HG03045 (cell line): ENCODE measurements around the gene IGSF21.

Experiments
- ATAC-seq: cut with Tn5 transposase; IDR thresholded peaks from one replicate; pipeline ENCODE4 v1.9.1; 2021; ENCODE audit warnings: mild to moderate bottlenecking, moderate library complexity; ENCODE audit not compliant: unreplicated experiment

IGSF21 gene

GRCh38 chr1:18292531-18292930 lies 184.9 kb downstream of the IGSF21 start:
- ATAC-seq, result no peak

DNA sequence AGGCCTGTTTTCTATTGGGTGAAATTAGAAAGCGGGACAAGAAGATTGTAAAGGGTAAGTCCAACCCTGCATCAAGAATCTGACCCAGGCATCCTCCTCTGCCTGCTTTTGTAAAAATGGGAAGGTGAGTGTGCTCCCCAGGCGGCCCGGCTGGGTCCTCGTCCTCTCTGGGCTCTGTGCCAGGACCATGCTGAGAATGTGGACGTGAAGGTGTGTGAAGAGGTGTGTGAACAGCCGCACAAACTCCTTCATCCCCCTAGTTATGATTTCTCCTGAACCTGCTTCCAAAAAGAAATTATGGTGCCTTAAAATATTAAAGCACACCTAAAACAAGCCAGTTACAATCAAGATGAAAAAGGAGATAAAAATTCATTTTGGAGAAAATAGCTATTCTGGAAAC lies 185.7 kb downstream of the IGSF21 start:
- ATAC-seq, result no peak

- no peak for ATAC-seq
These were observed 187.0 kb downstream of the IGSF21 start for GRCh38 chr1:18294437-18295176.

GRCh38 chr1:18297896-18298648 lies 190.5 kb downstream of the IGSF21 start:
- ATAC-seq, result no peak

- ATAC-seq, result no peak
These were observed 192.1 kb downstream of the IGSF21 start for GRCh38 chr1:18299441-18300338.

DNA sequence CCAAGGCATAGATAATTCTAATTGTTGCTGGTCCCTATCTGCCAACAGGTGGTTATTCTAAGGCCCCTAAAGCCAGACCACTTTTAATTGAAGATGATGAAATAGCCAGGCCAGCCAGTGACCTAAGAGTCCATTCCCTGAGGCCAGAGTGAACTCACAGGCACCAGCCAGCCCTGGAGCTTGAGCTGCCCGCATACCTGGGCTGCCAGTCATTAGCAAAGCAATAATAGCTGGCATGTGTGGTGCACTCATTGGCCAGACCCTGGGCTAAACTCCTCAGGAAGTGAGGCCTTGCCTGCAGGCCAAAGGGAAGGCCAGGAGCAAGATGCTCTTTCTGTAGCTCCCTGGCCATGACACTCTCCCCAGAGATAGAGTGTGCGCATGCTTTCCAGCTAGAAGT lies 192.8 kb downstream of the IGSF21 start:
- ATAC-seq, result no peak

DNA sequence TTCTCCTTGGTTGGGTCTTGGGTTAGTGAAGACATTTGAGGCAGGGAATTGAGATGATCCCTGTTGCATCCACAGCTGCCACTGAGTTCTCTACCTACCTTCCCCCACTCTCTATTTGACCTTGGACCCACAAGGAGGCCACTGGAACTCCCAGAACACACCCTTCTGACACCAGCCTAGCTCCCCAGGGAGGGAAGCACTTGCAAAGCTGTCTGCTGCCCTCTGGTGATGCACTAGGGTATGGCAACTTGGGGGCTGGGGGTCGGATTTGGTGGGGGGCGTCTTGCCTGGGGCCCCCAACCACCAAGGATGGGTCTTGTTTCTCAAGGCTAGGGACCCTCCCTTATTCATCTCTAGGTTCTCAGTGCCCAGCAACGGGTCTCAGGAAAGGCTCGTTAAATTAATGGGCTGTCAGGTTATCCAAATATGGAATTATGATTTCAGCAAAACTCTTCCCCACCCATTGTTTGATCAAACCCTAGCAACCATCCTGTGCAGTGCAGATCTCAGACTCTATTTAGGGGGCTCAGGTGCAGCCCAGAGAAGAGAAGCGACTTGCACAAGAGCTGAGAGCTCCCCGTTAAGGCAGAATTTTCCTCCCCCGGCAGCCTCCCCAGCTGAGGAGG lies 195.3 kb downstream of the IGSF21 start:
- no peak for ATAC-seq

- no peak for ATAC-seq
These were observed 196.7 kb downstream of the IGSF21 start for GRCh38 chr1:18304151-18304869.

- ATAC-seq, result no peak
These were observed 197.7 kb downstream of the IGSF21 start for GRCh38 chr1:18305182-18305795.

DNA sequence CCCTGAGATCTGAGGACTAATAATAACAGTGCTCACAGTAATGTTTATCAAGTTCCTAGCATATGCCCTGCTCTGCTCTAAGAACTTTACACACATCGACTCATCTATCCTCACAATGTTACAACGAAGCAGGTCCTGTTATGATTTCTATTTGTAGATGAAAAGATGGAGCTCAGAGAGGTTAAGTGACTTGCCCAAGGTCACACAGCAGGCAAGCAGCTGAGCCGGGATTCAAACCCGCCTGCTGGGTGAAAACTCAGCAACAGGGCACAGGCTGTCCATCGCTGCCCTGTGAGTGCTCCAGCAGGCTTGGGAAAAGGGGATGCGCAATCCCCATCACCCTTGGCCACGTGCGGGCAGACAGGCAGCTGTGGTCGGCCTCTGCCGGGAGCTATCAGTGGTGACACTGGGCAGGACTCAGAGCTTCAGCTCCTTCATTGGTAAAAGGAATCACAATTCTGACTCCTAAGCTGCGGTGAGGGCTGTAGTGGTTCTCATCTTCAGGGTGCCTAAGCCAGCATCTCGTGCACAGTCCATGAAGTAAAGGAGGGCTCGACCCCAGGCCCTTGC lies 199.8 kb downstream of the IGSF21 start:
- no peak for ATAC-seq

- no peak for ATAC-seq
These were observed 202.1 kb downstream of the IGSF21 start for GRCh38 chr1:18309552-18310155.

GRCh38 chr1:18312961-18313360 lies 205.4 kb downstream of the IGSF21 start:
- no peak for ATAC-seq

GRCh38 chr1:18313523-18313922 lies 205.9 kb downstream of the IGSF21 start:
- no peak for ATAC-seq

DNA sequence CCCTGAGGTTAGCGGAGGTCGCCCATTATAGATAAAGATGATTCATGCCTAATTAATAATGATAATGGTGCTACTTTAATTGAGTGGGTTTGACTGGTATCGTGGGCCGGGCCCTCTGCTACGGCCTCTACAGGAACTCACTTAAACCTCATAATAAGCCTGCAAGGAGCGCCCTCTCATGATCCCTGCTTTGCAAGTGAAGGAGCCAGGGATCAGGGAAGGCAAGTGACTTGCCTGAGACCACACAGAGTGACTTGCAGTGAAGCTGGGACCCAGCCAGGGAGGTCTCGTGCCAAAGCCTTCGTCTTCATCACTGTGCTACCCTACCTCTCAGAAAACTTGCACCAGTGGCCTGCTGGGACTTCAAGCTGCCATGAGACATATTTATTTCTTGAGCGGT lies 206.8 kb downstream of the IGSF21 start:
- no peak for ATAC-seq

DNA sequence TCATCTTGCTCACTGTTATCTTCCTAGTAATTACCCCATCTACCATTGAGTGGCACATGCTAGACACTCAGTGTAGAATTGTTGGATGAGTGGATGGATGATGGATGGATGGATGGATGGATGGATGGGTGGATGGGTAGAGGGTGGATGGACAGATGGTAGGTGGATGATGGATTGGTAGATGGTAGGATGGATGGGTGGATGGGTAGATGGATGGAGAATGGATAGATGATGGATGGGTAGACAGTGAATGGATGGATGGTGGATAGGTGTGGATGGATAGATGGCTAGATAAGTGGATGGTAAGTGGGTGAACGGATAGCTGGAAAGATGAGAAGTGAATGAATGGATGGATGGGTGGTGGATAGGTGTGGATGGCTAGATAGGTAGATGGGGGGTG lies 207.9 kb downstream of the IGSF21 start:
- no peak for ATAC-seq

DNA sequence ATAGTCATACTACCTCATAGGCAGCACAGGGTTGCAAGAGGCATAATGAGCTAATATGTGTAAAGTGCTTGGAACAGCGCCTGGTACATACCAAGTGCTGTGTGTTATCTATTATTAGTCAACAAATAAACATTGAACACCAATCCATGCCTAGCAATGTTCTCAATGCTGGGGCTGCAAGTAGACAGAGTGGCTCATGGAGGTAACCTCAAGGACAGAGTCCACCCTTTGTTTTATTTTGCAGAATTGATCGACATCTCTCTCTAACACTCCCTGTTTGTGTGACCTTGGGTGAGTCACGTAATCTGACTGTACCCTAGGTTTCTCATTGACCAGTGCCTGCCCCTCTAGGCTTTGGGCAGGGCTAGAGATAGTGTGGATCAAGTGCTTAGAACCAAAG lies 209.2 kb downstream of the IGSF21 start:
- no peak for ATAC-seq

DNA sequence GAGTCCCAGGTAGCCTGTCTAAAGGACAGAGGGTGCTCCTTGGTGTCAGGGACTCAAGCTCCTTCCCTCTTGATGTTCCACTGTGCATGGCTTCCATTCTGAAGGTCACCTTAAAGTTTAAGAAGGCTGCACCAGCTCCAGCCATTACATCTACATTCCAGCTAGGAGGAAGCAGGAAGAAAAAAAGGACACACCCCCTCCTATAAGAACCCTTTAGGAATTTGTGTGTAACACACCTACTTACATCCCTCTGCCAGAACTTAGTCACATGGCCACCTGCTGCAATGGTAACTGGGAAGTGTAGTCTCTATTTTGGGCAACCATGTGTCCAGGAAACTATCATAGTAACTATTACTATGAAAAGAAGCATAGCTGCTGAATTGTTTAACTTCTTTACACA lies 211.5 kb downstream of the IGSF21 start:
- ATAC-seq, result no peak

GRCh38 chr1:18320051-18320450 lies 212.5 kb downstream of the IGSF21 start:
- ATAC-seq, result no peak

DNA sequence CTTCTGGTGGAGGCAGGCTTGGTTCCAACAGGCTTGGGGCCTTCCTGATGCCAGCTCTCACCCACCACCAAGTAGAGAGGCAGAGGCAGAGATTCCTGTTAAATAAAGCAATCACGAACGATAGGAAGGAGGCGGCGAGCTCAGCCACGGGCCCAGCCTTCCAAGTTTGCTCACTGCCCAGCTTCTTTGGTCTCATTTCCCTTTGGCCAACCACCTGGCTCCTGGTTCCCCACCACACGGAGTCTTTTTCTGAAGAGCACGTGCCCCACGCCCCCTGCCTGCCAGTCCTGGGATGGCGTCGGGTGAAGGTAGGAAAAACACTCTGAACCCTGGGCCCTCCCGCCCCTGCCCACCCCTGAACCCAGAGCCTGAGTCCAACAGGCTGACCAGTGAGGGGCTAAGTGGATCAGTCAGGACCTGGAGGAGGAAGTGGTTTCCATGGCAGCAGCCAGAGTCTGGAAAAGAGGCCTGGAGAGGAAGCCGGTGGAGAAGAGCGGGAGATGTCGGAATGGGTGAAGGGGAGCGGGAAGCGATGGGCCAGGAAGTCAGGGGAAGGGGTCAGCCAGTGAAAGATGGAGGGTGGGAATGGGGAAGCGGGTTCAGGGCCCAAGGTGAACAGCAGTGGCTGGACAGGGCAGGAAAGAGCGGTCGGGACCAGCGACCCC lies 214.9 kb downstream of the IGSF21 start:
- no peak for ATAC-seq
